ENCODE results near the gene STH. TPM values are rescaled to one million over a fixed set of nuclear protein-coding genes. Genes with fewer than 3 reads are reported as not detected.
A peak's percentile ranks its signal among the peaks of the same experiment; 100 is the strongest.

The STH gene
- total RNA-seq, 1 experiment from 2014 or later, result not detected

DNA sequence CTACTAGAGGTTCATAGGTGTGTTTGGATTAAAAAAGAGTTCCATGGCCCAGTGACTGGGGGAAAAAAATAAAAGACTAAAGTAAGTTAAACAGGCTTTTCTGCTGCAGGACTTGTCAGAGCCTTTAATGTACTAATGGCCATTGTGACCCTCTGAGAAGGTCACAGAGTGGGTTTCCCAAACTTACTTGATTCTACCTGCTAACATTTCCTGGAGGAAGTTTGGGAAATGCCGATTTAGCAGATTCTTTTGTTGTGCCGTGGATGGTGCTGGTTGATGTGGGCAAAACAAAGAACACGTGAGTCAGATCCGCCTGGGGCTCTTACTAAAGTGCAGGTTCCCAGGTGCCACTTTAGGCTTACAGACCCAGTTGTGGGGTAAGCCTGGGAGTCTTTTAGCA is 13.6 kb upstream of the STH start:
- no peak for DNase-seq (ENCODE audit: low read depth)

DNA sequence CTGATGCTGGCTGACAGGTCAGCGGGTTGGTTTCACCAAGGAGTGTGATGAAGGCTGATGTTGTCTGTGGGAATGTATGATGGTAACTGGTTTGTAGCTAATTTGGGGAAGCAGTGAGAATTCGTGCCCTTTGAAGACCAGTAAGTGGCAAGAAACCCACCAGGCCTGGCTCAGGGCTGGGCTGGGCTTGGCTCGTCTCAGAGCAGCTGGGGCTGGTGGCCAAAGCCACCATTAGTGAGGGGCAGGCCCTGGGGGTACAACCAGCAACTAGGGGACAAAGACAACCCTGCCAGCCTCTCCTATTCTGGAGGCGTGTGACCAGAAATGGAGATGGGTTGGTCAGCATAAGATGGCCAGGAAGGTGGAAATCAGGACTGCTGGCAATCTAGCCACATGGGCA is 13.0 kb upstream of the STH start:
- DNase-seq (ENCODE audit: low read depth), result no peak

DNA sequence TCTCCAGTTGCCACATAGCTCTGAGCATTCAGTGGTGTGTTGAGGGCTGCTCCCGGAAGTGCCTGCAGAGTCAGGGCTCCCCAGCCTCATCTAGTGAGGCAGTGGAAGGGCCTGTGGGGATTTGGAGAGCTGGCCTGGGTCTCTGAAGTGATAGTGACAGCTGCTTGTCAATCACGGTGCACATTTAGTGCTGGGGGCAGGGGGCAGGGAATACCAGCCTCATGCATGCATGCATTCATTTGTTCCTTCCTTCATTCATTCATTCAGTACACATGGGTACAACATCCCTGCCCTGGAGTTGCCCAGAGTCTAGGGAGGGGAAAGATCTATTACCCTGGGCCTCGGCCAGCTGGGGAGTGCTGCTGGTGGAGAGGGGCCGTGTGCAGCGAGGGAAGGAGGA is 11.3 kb upstream of the STH start:
- no peak for DNase-seq (ENCODE audit: low read depth)

DNA sequence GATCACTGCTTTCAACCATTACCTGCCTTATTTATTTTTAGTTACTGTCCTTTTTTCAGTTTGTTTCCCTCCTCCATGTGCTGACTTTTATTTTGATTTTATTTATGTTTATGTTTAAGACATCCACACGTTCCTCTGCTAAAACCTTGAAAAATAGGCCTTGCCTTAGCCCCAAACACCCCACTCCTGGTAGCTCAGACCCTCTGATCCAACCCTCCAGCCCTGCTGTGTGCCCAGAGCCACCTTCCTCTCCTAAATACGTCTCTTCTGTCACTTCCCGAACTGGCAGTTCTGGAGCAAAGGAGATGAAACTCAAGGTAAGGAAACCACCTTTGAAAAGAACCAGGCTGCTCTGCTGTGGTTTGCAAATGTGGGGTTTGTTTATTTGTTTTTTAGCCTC is 9.3 kb upstream of the STH start:
- no peak for DNase-seq (ENCODE audit: low read depth)

DNA sequence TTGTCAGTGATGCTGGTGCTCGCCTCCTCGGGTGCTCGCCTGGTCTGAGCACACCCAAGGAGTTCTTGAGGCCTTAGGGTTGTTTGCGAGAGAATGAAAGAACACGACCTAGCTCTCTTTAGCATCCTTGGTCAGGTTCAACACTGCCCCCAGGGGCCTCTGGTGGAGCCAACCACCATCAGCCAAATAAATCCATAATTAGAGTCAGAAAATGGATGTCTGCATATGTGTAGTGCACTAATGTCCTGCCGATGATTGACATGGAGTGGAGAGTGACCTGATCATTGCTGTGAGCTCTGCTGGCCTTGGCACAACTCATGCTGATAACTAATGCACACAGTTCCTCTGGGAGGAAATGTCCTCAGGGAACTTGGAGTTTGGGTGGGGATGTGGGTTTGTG is 8.2 kb upstream of the STH start:
- DNase-seq (ENCODE audit: low read depth), result no peak

DNA sequence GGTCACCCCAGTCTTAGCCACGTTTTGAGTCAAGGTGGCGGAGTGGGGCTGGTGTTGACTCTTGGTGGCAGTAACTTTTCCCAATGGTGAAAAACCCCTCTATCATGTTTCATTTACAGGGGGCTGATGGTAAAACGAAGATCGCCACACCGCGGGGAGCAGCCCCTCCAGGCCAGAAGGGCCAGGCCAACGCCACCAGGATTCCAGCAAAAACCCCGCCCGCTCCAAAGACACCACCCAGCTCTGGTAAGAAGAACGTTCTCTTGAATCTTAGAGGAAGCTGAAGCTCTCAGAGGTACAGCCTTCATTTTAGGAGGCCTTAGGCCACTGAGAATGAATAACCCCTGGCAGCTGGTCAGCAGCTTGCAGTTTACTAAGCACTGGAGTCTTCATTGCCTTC is 7.7 kb upstream of the STH start:
- no peak for DNase-seq (ENCODE audit: low read depth)

DNA sequence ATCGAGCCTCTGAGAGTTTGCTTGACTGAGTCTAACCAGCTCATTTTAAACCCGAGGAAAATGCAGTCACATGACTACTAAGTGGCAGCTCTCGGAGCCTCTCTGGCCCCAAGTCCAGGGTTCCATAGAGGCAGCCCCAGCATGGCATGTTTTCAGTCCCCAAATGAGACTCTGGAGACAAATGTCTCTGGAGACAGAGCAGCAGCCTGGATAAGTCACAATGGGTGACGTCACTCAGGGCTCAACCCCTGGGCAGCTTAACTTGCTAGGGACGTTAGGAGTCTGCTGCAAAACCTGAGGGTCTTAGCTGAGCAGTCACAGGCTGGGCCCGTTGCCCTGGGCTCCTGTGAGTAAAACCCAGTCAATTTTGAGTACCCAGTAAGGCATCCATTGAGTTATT is 6.9 kb upstream of the STH start:
- DNase-seq (ENCODE audit: low read depth), result no peak

DNA sequence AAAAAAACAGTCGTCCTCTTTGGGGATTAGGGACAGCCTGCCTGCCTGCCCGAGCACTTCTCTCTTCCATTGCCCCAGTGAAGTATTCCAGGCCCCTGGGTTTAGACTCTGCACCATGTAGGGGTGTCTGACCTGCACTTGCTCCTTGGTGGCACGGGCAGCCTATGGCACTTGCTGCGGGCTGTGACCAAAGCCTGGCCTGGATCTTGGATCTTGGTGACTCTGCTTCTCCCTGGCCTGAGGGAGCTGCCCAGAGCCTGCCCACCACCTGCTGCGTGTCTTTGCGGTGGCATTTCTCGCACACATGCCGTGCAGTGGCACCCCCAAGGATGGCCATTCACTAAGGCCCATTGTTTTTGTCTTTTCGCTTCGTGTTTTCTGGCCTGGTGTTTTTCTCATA is 6.1 kb upstream of the STH start:
- DNase-seq (ENCODE audit: low read depth), result no peak

DNA sequence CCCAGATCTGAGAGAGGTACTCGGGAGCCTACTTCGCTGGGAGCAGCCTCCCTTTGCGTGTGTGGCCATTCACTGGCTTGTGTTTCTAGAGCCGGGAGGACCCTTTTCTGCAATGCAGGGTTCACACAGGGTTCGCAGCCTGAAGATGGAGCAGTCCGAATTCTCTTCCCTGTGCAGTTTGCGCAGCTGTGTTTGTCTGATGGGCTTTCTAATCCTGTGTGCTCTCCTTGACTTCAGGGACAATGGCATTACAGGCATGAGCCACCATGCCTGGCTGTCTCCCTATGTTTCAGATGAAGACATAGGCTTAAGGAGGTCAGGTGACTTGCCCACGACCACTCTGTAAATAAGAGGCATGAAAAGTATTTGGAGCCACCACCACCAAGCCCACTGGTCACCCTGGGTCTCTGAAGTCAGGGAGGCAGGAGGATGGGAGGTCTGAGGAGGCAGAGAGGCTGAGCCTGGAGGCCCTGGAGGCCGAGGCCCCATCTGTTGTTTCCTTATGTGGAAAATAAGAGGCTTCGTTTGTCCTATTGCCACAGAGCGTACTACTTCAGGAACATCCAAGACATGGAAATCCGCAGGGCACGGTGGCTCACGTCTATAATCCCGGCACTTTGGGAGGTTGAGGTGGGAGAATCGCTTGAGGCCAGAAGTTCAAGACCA is 5.0 kb upstream of the STH start:
- DNase-seq (ENCODE audit: low read depth), result no peak

DNA sequence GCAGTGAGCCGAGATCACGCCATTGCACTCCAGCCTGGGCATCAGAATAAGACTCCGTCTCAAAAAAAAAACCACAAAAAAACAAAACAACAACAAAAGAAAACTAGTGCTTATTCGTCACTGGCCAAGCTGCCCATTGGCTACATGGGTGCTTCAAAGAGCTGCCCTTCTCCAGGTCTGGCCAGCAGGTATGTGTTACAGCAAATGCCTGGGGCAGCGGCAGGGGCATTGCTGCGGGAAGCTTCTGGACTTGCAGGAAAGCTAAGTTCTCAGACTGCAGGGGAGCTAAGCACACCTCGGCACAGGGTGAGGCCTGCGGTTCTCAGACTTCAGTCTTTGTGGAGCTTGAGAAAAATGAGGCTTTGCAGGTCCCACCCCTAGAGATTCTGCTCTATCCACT is 4.1 kb upstream of the STH start:
- DNase-seq (ENCODE audit: low read depth), result no peak

DNA sequence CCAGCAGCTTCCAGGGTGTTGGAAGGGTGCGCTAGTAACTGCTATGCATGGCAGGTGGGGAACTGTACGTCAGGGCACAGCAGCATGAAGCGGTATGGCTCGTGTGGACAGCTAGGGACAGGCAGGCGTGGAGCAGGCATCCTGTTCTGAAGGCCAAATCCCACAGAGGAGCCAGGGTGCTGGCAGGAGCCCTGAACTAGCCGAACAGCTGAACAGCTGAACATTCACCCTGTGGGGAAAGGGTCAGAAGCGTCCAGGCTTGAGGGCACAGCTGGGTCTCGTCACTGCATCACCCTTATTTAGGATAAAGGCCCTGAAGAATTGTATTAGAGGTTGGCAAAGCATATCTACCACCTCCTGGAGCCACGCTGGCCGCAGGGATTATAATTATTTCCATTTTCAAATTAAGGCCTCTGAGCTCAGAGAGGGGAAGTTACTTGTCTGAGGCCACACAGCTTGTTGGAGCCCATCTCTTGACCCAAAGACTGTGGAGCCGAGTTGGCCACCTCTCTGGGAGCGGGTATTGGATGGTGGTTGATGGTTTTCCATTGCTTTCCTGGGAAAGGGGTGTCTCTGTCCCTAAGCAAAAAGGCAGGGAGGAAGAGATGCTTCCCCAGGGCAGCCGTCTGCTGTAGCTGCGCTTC is 3.3 kb upstream of the STH start:
- DNase-seq (ENCODE audit: low read depth), result no peak

DNA sequence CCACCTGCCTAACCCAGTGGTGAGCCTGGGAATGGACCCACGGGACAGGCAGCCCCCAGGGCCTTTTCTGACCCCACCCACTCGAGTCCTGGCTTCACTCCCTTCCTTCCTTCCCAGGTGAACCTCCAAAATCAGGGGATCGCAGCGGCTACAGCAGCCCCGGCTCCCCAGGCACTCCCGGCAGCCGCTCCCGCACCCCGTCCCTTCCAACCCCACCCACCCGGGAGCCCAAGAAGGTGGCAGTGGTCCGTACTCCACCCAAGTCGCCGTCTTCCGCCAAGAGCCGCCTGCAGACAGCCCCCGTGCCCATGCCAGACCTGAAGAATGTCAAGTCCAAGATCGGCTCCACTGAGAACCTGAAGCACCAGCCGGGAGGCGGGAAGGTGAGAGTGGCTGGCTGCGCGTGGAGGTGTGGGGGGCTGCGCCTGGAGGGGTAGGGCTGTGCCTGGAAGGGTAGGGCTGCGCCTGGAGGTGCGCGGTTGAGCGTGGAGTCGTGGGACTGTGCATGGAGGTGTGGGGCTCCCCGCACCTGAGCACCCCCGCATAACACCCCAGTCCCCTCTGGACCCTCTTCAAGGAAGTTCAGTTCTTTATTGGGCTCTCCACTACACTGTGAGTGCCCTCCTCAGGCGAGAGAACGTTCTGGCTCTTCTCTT is 2.6 kb upstream of the STH start:
- no peak for DNase-seq (ENCODE audit: low read depth)

DNA sequence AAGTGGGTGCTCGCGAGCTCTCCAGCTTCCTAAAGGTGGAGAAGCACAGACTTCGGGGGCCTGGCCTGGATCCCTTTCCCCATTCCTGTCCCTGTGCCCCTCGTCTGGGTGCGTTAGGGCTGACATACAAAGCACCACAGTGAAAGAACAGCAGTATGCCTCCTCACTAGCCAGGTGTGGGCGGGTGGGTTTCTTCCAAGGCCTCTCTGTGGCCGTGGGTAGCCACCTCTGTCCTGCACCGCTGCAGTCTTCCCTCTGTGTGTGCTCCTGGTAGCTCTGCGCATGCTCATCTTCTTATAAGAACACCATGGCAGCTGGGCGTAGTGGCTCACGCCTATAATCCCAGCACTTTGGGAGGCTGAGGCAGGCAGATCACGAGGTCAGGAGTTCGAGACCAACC is 1.9 kb upstream of the STH start:
- DNase-seq (ENCODE audit: low read depth), result no peak

DNA sequence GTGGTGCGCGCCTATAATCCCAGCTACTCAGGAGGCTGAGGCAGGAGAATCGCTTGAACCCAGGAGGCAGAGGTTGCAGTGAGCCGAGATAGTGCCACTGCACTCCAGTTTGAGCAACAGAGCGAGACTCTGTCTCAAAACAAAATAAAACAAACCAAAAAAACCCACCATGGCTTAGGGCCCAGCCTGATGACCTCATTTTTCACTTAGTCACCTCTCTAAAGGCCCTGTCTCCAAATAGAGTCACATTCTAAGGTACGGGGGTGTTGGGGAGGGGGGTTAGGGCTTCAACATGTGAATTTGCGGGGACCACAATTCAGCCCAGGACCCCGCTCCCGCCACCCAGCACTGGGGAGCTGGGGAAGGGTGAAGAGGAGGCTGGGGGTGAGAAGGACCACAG is 1.4 kb upstream of the STH start:
- peak; percentile 51 for DNase-seq (ENCODE audit: low read depth)

DNA sequence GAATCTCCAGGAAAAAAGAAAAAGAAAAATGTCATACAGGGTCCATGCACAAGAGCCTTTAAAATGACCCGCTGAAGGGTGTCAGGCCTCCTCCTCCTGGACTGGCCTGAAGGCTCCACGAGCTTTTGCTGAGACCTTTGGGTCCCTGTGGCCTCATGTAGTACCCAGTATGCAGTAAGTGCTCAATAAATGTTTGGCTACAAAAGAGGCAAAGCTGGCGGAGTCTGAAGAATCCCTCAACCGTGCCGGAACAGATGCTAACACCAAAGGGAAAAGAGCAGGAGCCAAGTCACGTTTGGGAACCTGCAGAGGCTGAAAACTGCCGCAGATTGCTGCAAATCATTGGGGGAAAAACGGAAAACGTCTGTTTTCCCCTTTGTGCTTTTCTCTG is 845 bp downstream of the STH start:
- DNase-seq (ENCODE audit: low read depth), result no peak

DNA sequence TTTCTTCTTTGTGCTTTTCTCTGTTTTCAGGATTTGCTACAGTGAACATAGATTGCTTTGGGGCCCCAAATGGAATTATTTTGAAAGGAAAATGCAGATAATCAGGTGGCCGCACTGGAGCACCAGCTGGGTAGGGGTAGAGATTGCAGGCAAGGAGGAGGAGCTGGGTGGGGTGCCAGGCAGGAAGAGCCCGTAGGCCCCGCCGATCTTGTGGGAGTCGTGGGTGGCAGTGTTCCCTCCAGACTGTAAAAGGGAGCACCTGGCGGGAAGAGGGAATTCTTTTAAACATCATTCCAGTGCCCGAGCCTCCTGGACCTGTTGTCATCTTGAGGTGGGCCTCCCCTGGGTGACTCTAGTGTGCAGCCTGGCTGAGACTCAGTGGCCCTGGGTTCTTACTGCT is 1.2 kb downstream of the STH start:
- no peak for DNase-seq (ENCODE audit: low read depth)

DNA sequence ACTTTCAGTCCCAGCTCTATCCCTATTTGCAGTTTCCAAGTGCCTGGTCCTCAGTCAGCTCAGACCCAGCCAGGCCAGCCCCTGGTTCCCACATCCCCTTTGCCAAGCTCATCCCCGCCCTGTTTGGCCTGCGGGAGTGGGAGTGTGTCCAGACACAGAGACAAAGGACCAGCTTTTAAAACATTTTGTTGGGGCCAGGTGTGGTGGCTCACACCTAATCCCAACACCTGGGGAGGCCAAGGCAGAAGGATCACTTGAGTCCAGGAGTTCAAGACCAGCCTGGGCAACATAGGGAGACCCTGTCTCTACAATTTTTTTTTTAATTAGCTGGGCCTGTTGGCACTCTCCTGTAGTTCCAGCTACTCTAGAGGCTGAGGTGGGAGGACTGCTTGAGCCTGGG is 1.7 kb downstream of the STH start:
- DNase-seq (ENCODE audit: low read depth), result no peak

DNA sequence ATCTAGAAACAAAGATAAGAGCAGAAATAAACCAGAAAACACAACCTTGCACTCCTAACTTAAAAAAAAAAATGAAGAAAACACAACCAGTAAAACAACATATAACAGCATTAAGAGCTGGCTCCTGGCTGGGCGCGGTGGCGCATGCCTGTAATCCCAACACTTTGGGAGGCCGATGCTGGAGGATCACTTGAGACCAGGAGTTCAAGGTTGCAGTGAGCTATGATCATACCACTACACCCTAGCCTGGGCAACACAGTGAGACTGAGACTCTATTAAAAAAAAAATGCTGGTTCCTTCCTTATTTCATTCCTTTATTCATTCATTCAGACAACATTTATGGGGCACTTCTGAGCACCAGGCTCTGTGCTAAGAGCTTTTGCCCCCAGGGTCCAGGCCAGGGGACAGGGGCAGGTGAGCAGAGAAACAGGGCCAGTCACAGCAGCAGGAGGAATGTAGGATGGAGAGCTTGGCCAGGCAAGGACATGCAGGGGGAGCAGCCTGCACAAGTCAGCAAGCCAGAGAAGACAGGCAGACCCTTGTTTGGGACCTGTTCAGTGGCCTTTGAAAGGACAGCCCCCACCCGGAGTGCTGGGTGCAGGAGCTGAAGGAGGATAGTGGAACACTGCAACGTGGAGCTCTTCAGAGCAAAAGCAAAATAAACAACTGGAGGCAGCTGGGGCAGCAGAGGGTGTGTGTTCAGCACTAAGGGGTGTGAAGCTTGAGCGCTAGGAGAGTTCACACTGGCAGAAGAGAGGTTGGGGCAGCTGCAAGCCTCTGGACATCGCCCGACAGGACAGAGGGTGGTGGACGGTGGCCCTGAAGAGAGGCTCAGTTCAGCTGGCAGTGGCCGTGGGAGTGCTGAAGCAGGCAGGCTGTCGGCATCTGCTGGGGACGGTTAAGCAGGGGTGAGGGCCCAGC is 2.6 kb downstream of the STH start:
- no peak for DNase-seq (ENCODE audit: low read depth)

DNA sequence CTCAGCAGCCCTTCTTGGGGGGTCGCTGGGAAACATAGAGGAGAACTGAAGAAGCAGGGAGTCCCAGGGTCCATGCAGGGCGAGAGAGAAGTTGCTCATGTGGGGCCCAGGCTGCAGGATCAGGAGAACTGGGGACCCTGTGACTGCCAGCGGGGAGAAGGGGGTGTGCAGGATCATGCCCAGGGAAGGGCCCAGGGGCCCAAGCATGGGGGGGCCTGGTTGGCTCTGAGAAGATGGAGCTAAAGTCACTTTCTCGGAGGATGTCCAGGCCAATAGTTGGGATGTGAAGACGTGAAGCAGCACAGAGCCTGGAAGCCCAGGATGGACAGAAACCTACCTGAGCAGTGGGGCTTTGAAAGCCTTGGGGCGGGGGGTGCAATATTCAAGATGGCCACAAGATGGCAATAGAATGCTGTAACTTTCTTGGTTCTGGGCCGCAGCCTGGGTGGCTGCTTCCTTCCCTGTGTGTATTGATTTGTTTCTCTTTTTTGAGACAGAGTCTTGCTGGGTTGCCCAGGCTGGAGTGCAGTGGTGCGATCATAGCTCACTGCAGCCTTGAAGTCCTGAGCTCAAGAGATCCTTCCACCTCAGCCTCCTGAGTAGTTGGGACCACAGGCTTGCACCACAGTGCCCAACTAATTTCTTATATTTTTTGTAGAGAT is 3.4 kb downstream of the STH start:
- DNase-seq (ENCODE audit: low read depth), result peak; percentile 63

DNA sequence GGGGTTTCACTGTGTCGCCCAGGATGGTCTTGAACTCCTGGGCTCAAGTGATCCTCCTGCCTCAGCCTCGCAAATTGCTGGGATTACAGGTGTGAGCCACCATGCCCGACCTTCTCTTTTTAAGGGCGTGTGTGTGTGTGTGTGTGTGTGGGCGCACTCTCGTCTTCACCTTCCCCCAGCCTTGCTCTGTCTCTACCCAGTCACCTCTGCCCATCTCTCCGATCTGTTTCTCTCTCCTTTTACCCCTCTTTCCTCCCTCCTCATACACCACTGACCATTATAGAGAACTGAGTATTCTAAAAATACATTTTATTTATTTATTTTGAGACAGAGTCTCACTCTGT is 3.9 kb downstream of the STH start:
- no peak for DNase-seq (ENCODE audit: low read depth)

DNA sequence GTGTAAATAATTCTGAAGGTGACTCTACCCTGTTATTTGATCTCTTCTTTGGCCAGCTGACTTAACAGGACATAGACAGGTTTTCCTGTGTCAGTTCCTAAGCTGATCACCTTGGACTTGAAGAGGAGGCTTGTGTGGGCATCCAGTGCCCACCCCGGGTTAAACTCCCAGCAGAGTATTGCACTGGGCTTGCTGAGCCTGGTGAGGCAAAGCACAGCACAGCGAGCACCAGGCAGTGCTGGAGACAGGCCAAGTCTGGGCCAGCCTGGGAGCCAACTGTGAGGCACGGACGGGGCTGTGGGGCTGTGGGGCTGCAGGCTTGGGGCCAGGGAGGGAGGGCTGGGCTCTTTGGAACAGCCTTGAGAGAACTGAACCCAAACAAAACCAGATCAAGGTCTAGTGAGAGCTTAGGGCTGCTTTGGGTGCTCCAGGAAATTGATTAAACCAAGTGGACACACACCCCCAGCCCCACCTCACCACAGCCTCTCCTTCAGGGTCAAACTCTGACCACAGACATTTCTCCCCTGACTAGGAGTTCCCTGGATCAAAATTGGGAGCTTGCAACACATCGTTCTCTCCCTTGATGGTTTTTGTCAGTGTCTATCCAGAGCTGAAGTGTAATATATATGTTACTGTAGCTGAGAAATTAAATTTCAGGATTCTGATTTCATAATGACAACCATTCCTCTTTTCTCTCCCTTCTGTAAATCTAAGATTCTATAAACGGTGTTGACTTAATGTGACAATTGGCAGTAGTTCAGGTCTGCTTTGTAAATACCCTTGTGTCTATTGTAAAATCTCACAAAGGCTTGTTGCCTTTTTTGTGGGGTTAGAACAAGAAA is 5.1 kb downstream of the STH start:
- DNase-seq (ENCODE audit: low read depth), result peak; percentile 27
